GM10847 (cell line): ENCODE results near the gene ANXA4.
A peak's percentile ranks its signal among the peaks of the same experiment; 100 is the strongest.

Source experiments
- POLR2A ChIP-seq: IDR thresholded peaks from 2 replicates; pipeline ENCODE4 v1.6.1; 2011; ENCODE audit not compliant: insufficient read length; ENCODE audit errors: extremely low read depth

ANXA4 gene

GRCh38 chr2:69741575-69742321, at the start of gene ANXA4:
ANXA4 (plus strand) TSS chr2:69742134; CDS start chr2:69781566, 39,432 bp downstream.
- TF ChIP-seq POLR2A = peak; percentile 78

- TF ChIP-seq POLR2A = no peak
Measured at GRCh38 chr2:69692424-69692823, 49.5 kb upstream of the ANXA4 start.

GRCh38 chr2:69693059-69693774, 48.7 kb upstream of the ANXA4 start:
- TF ChIP-seq POLR2A = no peak

- TF ChIP-seq POLR2A = no peak
Measured at GRCh38 chr2:69693775-69694450, 48.0 kb upstream of the ANXA4 start.

GRCh38 chr2:69694894-69695849, 46.8 kb upstream of the ANXA4 start:
- TF ChIP-seq POLR2A = no peak

GRCh38 chr2:69695850-69696216, 46.1 kb upstream of the ANXA4 start:
- TF ChIP-seq POLR2A = no peak

GRCh38 chr2:69700381-69700780, 41.6 kb upstream of the ANXA4 start:
- no peak for TF ChIP-seq POLR2A

- no peak for TF ChIP-seq POLR2A
Measured at GRCh38 chr2:69701100-69701945, 40.6 kb upstream of the ANXA4 start.

- TF ChIP-seq POLR2A = no peak
Measured at GRCh38 chr2:69703189-69703588, 38.7 kb upstream of the ANXA4 start.

- no peak for TF ChIP-seq POLR2A
Measured at GRCh38 chr2:69704446-69704845, 37.5 kb upstream of the ANXA4 start.

GRCh38 chr2:69709290-69709689, 32.6 kb upstream of the ANXA4 start:
- no peak for TF ChIP-seq POLR2A

GRCh38 chr2:69711971-69712370, 30.0 kb upstream of the ANXA4 start:
- TF ChIP-seq POLR2A = no peak

- no peak for TF ChIP-seq POLR2A
Measured at GRCh38 chr2:69714024-69714423, 27.9 kb upstream of the ANXA4 start.

GRCh38 chr2:69715964-69716363, 26.0 kb upstream of the ANXA4 start:
- no peak for TF ChIP-seq POLR2A

GRCh38 chr2:69716555-69717120, 25.3 kb upstream of the ANXA4 start:
- no peak for TF ChIP-seq POLR2A
